Measurements from ENCODE around the gene KCNQ5.

KCNQ5 gene

DNA sequence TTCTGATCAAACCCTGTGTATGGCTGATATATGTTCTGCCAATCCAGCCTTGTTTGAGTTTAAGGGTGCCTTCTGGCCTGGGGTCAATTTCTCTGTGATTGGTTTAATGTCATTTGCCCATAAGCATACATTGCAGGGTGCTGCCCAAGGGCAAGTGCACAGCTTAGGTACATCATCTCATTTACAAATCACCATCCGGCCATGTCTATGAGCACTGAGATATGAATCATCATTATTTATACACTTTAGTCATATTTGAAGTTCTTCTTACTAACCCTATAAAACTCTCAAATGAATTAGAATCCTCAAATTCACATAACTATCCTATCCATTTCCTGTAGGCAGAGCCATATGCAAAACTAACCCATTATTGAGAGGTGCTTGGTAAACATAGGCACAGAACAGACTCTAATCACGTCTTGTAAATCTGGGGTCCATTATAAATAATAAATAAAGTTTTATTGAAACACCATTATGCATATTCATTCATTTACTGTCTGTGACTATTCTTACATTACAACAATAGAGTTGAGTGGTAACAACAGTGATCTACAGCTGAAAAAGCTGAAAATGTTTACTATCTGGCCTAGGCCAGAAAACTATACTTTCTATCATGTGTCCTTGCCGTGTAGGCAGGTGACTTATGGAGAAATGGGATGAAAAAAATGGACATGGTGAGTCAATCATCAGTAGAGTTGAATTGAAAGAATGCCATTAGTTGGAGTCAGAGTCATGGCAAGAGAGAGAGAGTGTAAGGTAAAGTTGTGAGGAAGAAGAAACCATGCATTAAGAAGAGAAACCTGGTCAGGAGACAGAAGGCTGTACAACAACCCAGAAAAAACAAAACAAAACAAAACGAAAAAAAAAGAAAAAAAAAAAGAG, 25.0 kb downstream of the KCNQ5 start:
- no peak overlapping the region for H2BK12ac ChIP-seq (ENCODE audit: low read length)
- no peaks in the 10 kb centered on the region for H3K36me3 ChIP-seq (replicated peaks in 1 of 2; ENCODE audit: control insufficient read depth in 2 of 2, insufficient read depth in 2 of 2, low read length in 2 of 2)
- H3K4ac ChIP-seq (ENCODE audit: low read length), result no peak overlapping the region
- H2BK120ac ChIP-seq (ENCODE audit: low read depth, low read length), result no peak overlapping the region
- no peaks in the 10 kb centered on the region for H3K79me1 ChIP-seq (ENCODE audit: low read depth, low read length)
- no peak overlapping the region for H3K23ac ChIP-seq (ENCODE audit: low read depth, low read length, poor library complexity)
- no peak overlapping the region for H3K4me2 ChIP-seq (ENCODE audit: insufficient read depth, low read length, poor library complexity, severe bottlenecking)
- no peak overlapping the region for H3K18ac ChIP-seq (ENCODE audit: low read length)
- no peaks in the 10 kb centered on the region for H3K27me3 ChIP-seq (ENCODE audit: control insufficient read depth in 3 of 3, insufficient read depth in 3 of 3, low read depth in 1 of 3, low read length in 3 of 3)
- H3K14ac ChIP-seq (ENCODE audit: low read length), result no peak overlapping the region
- H2BK15ac ChIP-seq (ENCODE audit: low read length), result no peak overlapping the region
- H3K9ac ChIP-seq (ENCODE audit: low read depth, low read length, poor library complexity), result no peak overlapping the region
- H3K4me1 ChIP-seq (ENCODE audit: control insufficient read depth in 2 of 2, insufficient read depth in 1 of 2, low read depth in 1 of 2, low read length in 2 of 2), result no peaks in the 10 kb centered on the region
- H4K8ac ChIP-seq (ENCODE audit: low read depth, low read length), result no peak overlapping the region
- WGBS, 2 donors (ENCODE audit: extremely low coverage in 2 of 2, insufficient read length in 2 of 2, insufficient replicate concordance in 1 of 2), result no CpG with 5 or more reads among the region's 4 CpGs
- H2BK5ac ChIP-seq (ENCODE audit: low read length), result no peak overlapping the region
- H2AK5ac ChIP-seq (ENCODE audit: low read depth, low read length), result no peak overlapping the region
- no peak overlapping the region for H2AFZ ChIP-seq (ENCODE audit: low read length)
- DNase-seq (ENCODE audit: low spot score), result no peak
- no peak overlapping the region for H3K27ac ChIP-seq (replicated peaks; ENCODE audit: low read length)
- H4K91ac ChIP-seq (ENCODE audit: low read depth, low read length, poor library complexity), result no peak overlapping the region
- no peaks in the 10 kb centered on the region for H3K9me3 ChIP-seq (replicated peaks in 1 of 2; ENCODE audit: control insufficient read depth in 2 of 2, insufficient read depth in 1 of 2, low read depth in 1 of 2, low read length in 2 of 2)
- H3K4me3 ChIP-seq (ENCODE audit: low read length in 2 of 2), result no peak overlapping the region

DNA sequence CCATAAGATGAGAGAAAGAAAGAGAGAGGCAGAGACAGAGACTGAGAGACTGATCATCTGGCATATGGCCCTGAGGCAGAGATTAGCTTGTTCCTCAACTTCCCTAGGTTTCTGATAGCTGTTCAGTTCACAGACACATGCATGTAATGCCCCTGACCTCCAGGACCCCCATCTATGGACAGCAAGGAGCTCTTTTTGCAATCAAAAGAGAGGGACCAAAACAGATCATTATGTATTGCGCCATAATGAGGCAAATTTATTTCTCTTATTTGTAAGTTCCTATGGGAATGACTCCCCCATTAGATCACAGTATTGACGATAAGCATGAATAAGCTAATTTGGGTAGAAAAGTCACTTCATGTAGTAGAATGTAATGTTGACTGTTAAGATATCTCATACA, 25.6 kb downstream of the KCNQ5 start:
- no CpG with 5 or more reads among the region's 2 CpGs for WGBS, 2 donors (ENCODE audit: extremely low coverage in 2 of 2, insufficient read length in 2 of 2, insufficient replicate concordance in 1 of 2)
- DNase-seq (ENCODE audit: low spot score), result no peak

DNA sequence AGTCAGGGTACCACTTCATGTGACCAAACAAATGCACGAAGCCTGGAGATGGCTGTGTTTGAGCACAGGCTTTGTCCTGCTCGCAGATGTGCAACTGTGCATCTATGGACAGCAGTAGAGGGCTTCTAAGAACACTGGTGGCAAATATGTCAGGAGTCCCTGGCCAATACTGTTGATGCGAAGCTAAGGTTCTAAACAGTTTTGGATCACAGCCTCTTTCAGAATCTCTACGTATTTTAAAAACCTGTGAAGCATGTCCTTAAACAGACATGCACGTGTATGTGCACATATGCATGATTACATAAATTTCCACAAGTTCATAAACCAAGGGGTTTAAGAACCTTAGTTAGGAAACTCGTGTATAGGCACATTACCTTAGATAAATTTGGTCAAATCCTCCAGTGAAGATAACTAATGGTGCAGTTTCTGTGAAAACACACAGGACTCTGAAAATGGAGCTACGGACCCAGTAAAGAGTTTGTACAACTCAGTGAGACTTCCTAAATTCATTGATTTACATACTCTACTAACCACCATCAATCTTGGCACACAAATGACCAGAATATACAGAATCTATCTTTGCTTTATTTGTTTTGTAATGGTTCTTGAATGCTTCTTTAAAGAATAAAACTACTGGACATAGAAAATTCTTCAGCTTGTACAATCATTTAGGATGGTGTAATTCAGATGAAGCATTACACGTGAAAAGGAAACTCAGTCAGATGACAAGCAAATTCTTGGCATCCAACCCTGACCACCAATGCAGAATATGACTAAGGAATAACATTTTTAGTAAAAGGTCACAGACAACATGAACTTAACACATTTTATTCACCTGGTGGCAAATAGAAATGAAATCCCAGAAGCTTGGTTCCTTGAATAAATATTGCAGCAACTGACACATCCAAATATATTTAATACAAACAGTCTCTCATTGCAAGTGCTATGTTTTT, 27.4 kb downstream of the KCNQ5 start:
- Histone ChIP-seq H3K18ac (ENCODE audit: low read length) (no peak overlapping the region), H3K4me3 (ENCODE audit: low read length in 2 of 2) (no peak overlapping the region), H3K27ac (replicated peaks; ENCODE audit: low read length) (no peak overlapping the region), H3K36me3 (replicated peaks in 1 of 2; ENCODE audit: control insufficient read depth in 2 of 2, insufficient read depth in 2 of 2, low read length in 2 of 2) (no peaks in the 10 kb centered on the region), H2AFZ (ENCODE audit: low read length) (no peak overlapping the region), H2AK5ac (ENCODE audit: low read depth, low read length) (no peak overlapping the region), H3K79me1 (ENCODE audit: low read depth, low read length) (no peaks in the 10 kb centered on the region), H2BK12ac (ENCODE audit: low read length) (no peak overlapping the region), H2BK15ac (ENCODE audit: low read length) (no peak overlapping the region), H2BK120ac (ENCODE audit: low read depth, low read length) (no peak overlapping the region), H2BK5ac (ENCODE audit: low read length) (no peak overlapping the region), H3K14ac (ENCODE audit: low read length) (no peak overlapping the region), H3K4ac (ENCODE audit: low read length) (no peak overlapping the region), H3K4me1 (ENCODE audit: control insufficient read depth in 2 of 2, insufficient read depth in 1 of 2, low read depth in 1 of 2, low read length in 2 of 2) (peaks cover 0 to 3% of the 10 kb centered on the region in 2 donors), H3K9ac (ENCODE audit: low read depth, low read length, poor library complexity) (no peak overlapping the region), H3K23ac (ENCODE audit: low read depth, low read length, poor library complexity) (no peak overlapping the region), H4K8ac (ENCODE audit: low read depth, low read length) (no peak overlapping the region), H3K4me2 (ENCODE audit: insufficient read depth, low read length, poor library complexity, severe bottlenecking) (no peak overlapping the region), H4K91ac (ENCODE audit: low read depth, low read length, poor library complexity) (no peak overlapping the region), H3K27me3 (ENCODE audit: control insufficient read depth in 3 of 3, insufficient read depth in 3 of 3, low read depth in 1 of 3, low read length in 3 of 3) (no peaks in the 10 kb centered on the region), H3K9me3 (replicated peaks in 1 of 2; ENCODE audit: control insufficient read depth in 2 of 2, insufficient read depth in 1 of 2, low read depth in 1 of 2, low read length in 2 of 2) (no peaks in the 10 kb centered on the region)
- DNase-seq (ENCODE audit: low spot score), result no peak
- no CpG with 5 or more reads among the region's 8 CpGs for WGBS, 2 donors (ENCODE audit: extremely low coverage in 2 of 2, insufficient read length in 2 of 2, insufficient replicate concordance in 1 of 2)

More for the DNA sequence above, 25.6 kb downstream of the KCNQ5 start:
- Histone ChIP-seq H3K23ac (ENCODE audit: low read depth, low read length, poor library complexity) (no peak overlapping the region), H3K4ac (ENCODE audit: low read length) (no peak overlapping the region), H2BK12ac (ENCODE audit: low read length) (no peak overlapping the region), H2BK5ac (ENCODE audit: low read length) (no peak overlapping the region), H2AFZ (ENCODE audit: low read length) (no peak overlapping the region), H3K36me3 (replicated peaks in 1 of 2; ENCODE audit: control insufficient read depth in 2 of 2, insufficient read depth in 2 of 2, low read length in 2 of 2) (no peaks in the 10 kb centered on the region), H3K4me3 (ENCODE audit: low read length in 2 of 2) (no peak overlapping the region), H3K4me1 (ENCODE audit: control insufficient read depth in 2 of 2, insufficient read depth in 1 of 2, low read depth in 1 of 2, low read length in 2 of 2) (peaks cover 0 to 3% of the 10 kb centered on the region in 2 donors), H3K9me3 (replicated peaks in 1 of 2; ENCODE audit: control insufficient read depth in 2 of 2, insufficient read depth in 1 of 2, low read depth in 1 of 2, low read length in 2 of 2) (no peaks in the 10 kb centered on the region), H2BK120ac (ENCODE audit: low read depth, low read length) (no peak overlapping the region), H3K79me1 (ENCODE audit: low read depth, low read length) (no peaks in the 10 kb centered on the region), H2BK15ac (ENCODE audit: low read length) (no peak overlapping the region), H4K91ac (ENCODE audit: low read depth, low read length, poor library complexity) (no peak overlapping the region), H3K27ac (replicated peaks; ENCODE audit: low read length) (no peak overlapping the region), H3K4me2 (ENCODE audit: insufficient read depth, low read length, poor library complexity, severe bottlenecking) (no peak overlapping the region), H3K14ac (ENCODE audit: low read length) (no peak overlapping the region), H3K9ac (ENCODE audit: low read depth, low read length, poor library complexity) (no peak overlapping the region), H4K8ac (ENCODE audit: low read depth, low read length) (no peak overlapping the region), H2AK5ac (ENCODE audit: low read depth, low read length) (no peak overlapping the region), H3K27me3 (ENCODE audit: control insufficient read depth in 3 of 3, insufficient read depth in 3 of 3, low read depth in 1 of 3, low read length in 3 of 3) (no peaks in the 10 kb centered on the region), H3K18ac (ENCODE audit: low read length) (no peak overlapping the region)
